ENCODE results near the gene DDIT3.
"Not testable (repeated sequence)": the region's sequence is repeated elsewhere in the genome, so short reads cannot be mapped to it uniquely, and the experiment has no call there.

The DDIT3 gene

GRCh38 chr12:57511588-57512325 lies 8.6 kb downstream of the DDIT3 start:
- no peak for DNase-seq

- no peak for DNase-seq
Measured at GRCh38 chr12:57511161-57511560, 9.2 kb downstream of the DDIT3 start.

- not testable (repeated sequence) for DNase-seq
Measured at GRCh38 chr12:57507796-57508195, 12.5 kb downstream of the DDIT3 start.

DNA sequence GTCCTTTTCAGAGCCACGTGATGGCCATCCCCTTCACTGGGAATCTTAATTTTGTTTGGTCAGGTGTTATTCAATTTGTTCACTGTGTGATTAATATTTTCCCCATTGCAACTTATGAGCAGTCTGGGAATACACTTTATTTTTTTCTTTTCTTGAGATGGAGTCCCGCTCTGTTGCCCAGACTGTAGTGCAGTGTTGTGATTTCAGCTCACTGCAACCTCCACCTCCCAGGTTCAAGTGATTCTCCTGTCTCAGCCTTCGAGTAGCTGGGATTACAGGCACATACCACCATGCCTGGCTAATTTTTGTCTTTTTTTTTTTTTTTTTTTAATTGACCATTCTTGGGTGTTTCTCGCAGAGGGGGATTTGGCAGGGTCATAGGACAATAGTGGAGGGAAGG lies 13.8 kb downstream of the DDIT3 start:
- not testable (repeated sequence) for DNase-seq

- DNase-seq = not testable (repeated sequence)
Measured at GRCh38 chr12:57502311-57502969, 17.9 kb downstream of the DDIT3 start.

- DNase-seq = no peak
Measured at GRCh38 chr12:57500213-57500612, 20.1 kb downstream of the DDIT3 start.

DNA sequence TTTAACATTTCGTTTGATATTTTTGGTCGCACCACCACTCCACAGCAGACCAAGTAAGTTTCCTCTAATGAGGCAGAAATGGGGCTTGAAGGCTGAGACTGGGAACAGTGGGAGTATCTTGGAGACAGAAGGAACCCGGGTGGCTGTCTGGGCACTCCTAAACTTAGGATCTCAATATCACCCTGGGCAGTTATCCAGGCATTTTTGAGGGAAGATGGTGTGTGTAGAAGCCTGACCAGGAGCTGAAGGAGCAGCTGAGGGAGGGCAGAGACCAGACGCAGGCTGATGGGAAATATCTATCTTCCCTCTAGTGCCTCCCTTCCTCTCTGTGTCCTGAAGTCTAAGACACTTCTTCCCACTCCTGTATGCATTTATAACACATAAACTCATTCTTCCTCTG lies 21.7 kb downstream of the DDIT3 start:
- DNase-seq = no peak

DNA sequence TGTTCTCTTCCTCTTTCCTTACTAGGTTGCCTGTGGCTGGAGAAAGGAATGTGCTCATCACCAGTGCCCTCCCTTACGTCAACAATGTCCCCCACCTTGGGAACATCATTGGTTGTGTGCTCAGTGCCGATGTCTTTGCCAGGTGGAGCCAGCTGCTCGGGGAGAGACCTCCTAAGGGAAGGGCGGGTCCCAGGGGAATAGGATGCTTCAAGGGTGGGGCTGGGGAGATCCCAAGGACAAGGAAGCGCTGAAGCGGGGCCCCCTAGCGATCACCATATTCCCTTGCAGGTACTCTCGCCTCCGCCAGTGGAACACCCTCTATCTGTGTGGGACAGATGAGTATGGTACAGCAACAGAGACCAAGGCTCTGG lies 22.2 kb downstream of the DDIT3 start:
- DNase-seq = no peak

- no peak for DNase-seq
Measured at GRCh38 chr12:57497223-57498131, 22.8 kb downstream of the DDIT3 start.

DNA sequence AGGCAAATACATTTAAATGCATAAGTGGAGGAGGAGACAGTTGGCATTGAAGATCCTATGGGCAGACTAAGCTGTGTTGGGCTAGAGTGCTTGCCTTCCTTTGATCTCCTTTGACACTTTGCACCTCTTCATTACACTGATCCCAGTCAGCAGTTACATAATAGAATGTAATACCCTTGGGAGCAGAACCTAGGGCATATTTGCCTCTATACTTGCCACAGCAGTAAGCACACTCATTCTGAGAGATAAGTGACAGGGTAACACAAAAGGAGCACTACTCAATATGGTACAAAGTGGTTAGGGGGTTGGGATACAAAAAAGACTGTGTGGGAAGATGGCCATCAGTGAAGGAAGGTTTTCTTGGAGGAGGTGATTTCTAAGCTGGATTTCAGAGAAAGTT lies 23.5 kb downstream of the DDIT3 start:
- no peak for DNase-seq

- DNase-seq = not testable (repeated sequence)
Measured at GRCh38 chr12:57495051-57495701, 25.1 kb downstream of the DDIT3 start.

DNA sequence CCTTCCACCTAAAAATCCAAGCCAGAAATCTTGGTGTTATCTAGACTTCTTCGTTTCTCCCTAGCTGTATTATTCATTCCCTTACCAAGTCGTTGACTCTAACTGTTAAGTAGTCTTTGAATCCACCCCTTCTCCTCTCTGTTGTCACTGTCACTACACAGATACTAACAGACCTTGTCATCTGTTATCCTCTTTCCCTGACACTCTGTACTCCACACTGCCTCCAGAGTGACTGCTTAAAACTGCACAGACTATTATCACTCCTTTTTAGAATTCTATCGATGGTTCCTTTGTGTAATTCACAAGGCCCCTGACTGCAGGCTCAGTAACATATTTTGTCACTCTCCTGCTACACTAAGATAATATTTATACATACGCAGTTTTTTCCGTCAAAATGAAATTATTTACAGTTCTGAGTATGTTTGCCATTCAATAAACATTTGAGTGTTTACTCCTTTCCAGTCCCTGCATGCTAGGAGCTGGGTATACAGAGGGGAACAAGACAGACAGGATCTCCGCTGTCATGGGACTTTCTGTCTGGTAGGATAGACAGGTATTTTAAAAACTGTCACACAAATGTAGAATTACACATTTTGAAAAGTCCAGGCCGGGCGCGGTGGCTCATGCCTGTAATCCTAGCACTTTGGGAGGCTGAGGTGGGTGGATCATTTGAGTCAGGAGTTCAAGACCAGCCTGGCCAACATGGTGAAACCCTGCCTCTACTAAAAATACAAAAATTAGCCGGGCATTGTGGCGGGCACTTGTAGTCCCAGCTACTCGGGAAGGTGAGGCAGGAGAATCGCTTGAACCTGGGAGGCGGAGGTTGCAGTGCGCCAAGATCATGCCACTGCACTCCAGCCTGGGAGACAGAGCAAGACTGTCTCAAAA lies 28.7 kb downstream of the DDIT3 start:
- DNase-seq = no peak

- no peak for DNase-seq
Measured at GRCh38 chr12:57490126-57490525, 30.2 kb downstream of the DDIT3 start.

GRCh38 chr12:57489157-57489641 lies 31.1 kb downstream of the DDIT3 start:
- DNase-seq = no peak

DNA sequence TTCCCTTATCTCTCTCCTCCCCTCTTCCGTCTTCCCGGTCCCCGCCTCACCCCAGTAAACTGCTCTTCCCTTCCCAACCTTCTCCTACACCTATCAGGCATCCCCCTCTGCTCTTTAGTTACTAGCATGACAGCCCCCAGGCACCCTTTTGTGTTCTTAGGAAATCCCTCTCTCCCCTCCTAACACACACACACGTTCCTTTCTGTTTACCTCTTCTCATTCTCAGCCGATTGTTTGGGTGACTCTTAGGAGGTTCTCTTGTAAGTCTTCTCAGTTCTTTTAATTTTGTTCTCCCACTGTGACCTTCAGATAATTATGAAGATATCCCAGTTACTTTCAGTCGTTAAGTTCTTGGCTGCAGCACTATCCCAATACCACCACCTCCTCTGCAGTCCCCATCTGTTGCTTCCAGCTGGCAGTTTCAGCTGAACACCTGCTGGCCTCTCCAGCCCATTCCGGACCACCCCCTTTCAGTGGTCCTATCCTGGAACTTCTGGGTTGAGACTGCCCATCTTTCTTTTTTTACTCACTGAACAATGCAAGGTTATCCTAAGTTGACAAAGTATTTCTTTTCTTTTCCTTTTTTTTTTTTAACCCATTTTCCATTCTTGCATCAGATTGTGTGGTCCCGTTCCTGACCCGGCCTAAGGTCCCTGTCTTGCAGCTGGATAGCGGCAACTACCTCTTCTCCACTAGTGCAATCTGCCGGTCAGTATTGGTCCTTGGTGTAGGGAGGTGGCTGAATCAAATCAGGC lies 31.7 kb downstream of the DDIT3 start:
- no peak for DNase-seq

DNA sequence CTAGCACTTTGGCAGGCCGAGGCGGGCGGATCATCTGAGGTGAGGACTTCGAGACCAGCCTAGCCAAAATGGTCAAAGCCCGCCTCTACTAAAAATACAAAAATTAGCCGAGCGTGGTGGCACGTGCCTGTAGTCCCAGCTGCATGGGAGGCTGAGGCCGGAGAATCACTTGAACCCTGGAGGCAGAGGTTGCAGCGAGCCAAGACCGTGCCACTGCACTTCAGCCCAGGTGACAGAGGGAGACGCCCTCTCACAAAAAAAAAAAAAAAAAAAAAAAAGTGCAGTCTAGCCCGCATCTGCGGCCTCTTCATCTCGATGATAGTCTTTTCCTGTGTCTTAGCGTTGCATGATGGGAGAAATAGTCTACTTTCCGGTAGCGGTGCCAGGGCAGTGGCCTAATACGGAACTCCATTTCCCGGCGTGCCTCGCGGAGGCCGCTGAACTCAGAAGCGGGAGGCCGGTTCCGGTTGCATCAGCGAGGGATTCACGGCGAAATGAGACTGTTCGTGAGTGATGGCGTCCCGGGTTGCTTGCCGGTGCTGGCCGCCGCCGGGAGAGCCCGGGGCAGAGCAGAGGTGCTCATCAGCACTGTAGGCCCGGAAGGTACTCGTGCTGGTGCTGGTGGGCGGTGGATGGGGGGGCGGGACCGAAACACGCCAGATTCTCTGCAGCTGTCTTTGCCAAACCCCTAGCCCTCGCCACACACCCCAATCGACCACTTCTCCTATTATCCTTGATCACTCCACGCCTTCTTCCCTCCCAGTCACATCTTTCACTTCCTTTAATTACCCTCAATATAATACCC lies 32.5 kb downstream of the DDIT3 start, which contains the start of gene MARS1:
TSS of gene MARS1 (plus strand) at position 472 of the 805 bp plus-strand sequence. CDS start at position 495, 23 bp downstream.
- DNase-seq = peak; percentile 99

- no peak for DNase-seq
Measured at GRCh38 chr12:57487055-57487596, 33.2 kb downstream of the DDIT3 start.

GRCh38 chr12:57485695-57486094 lies 34.6 kb downstream of the DDIT3 start:
- DNase-seq = no peak

- peak; percentile 79 for DNase-seq
Measured at GRCh38 chr12:57483466-57483865, 36.8 kb downstream of the DDIT3 start.

DNA sequence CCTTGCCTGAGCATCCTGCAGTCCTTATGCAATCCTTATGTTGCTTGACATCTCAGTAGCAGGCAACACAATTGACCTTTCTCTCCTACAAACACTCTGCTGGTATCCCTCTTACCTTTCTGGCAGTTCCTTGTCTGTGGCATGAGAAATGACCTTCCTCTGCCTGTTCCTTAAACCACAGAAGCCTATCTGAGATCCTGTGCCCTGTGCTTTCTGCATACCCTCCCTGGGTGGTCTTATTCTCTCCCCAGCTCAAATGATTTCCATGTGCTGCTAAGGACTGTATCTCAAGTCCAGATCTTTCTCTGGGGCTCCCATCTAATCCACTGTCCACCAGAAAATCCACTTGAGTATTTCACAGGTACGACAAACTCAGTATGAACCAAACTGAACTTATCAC lies 38.6 kb downstream of the DDIT3 start:
- no peak for DNase-seq

Data from NCI-H226 (cell line).